HepG2 (cell line): ENCODE results near the gene BLOC1S1. TPM values are rescaled to one million over a fixed set of nuclear protein-coding genes. Genes with fewer than 3 reads are reported as not detected.

ENCODE experiments used
- GABPA ChIP-seq, 2 experiments: IDR thresholded peaks; 2 replicates each; pipeline ENCODE4 v1.6.1; 2011 to 2016; ENCODE audit warnings: low read depth in 2 of 2, low read length in 1 of 2, missing biosample characterization in 1 of 2, missing genetic modification characterization in 1 of 2
- GABPB1 ChIP-seq: IDR thresholded peaks from 2 replicates; pipeline ENCODE4 v1.6.1; 2016; ENCODE audit warnings: mild to moderate bottlenecking, missing genetic modification reagents, moderate library complexity, missing compliant biosample characterization
- JDP2 ChIP-seq: sonication (generic); formaldehyde crosslinking; IDR thresholded peaks from 2 replicates; pipeline ENCODE4 v1.8.1; 2022; ENCODE audit warnings: missing genetic modification reagents, borderline replicate concordance
- PITX1 ChIP-seq: sonication (generic); formaldehyde crosslinking; IDR thresholded peaks from 2 replicates; pipeline ENCODE4 v1.5.1; 2020; ENCODE audit warnings: mild to moderate bottlenecking, missing genetic modification reagents
- PTBP1 ChIP-seq: fragments of 200-400 bp; formaldehyde crosslinking; IDR thresholded peaks from 2 replicates; pipeline ENCODE4 v1.6.1; 2018; ENCODE audit warnings: low read length, low read depth; ENCODE audit not compliant: poor library complexity, severe bottlenecking
- RBAK ChIP-seq: sonication (generic); formaldehyde crosslinking; IDR thresholded peaks from 2 replicates; pipeline ENCODE4 v1.5.1; 2020; ENCODE audit warnings: mild to moderate bottlenecking, missing genetic modification reagents
- SAFB2 ChIP-seq: sonication (generic); formaldehyde crosslinking; IDR thresholded peaks from 2 replicates; pipeline ENCODE4 v1.5.1; 2020; ENCODE audit warnings: missing genetic modification reagents, low read depth, mild to moderate bottlenecking, borderline replicate concordance
- polyA plus RNA-seq, 8 experiments: library from polyadenylated mRNA; depleted of rRNA in 3 of 8; stranded (reverse) in 7 of 8; unstranded in 1 of 8; fragments of >200 nt; fragmentation: Illumina TruSeq in 4 of 8; extraction: Trizol in 4 of 8; gene quantifications; 2 replicates each; pipeline versions ENCODE4 v1.2.1 to v1.2.3, GENCODE V29; 2011 to 2016; ENCODE audit warnings: low read depth in 4 of 8, missing spikeins in 1 of 8, mixed read lengths in 1 of 8; ENCODE audit not compliant: insufficient read depth in 1 of 8
- total RNA-seq, 5 experiments: library from RNA; depleted of rRNA; stranded (reverse); fragments of >200 nt; fragmentation: Illumina TruSeq; extraction: Trizol; gene quantifications; 2 replicates each; pipeline ENCODE4 v1.2.3, GENCODE V29; 2016; ENCODE audit warnings: low read depth in 1 of 5
- TF ChIP-seq, protein P1 (sequence below): sonication (generic); formaldehyde crosslinking; IDR thresholded peaks from 2 replicates; pipeline ENCODE4 v1.5.0; 2020; ENCODE audit warnings: mild to moderate bottlenecking, missing genetic modification reagents, borderline replicate concordance
- TF ChIP-seq, protein P2 (sequence below): sonication (generic); formaldehyde crosslinking; IDR thresholded peaks from 2 replicates; pipeline ENCODE4 v1.8.0; 2022; ENCODE audit warnings: missing genetic modification reagents, low read depth, mild to moderate bottlenecking, borderline replicate concordance
- TF ChIP-seq, protein P3 (sequence below): sonication (generic); formaldehyde crosslinking; IDR thresholded peaks from 2 replicates; pipeline ENCODE4 v1.4.0; 2020; ENCODE audit warnings: missing genetic modification reagents, borderline replicate concordance
- TF ChIP-seq, protein P4 (sequence below): fragments of 450-650 bp; IDR thresholded peaks from 2 replicates; pipeline ENCODE4 v1.6.1; 2017
- TF ChIP-seq, protein P5 (sequence below): sonication (generic); formaldehyde crosslinking; IDR thresholded peaks from 2 replicates; pipeline ENCODE4 v1.5.0; 2020; ENCODE audit warnings: missing genetic modification reagents

BLOC1S1 gene
- total and polyA plus RNA-seq, 2 of the 13 experiments (the other 11 are each of a cell fraction or from before 2014, with no cell fraction given) = 55.1 to 95.3 TPM

DNA sequence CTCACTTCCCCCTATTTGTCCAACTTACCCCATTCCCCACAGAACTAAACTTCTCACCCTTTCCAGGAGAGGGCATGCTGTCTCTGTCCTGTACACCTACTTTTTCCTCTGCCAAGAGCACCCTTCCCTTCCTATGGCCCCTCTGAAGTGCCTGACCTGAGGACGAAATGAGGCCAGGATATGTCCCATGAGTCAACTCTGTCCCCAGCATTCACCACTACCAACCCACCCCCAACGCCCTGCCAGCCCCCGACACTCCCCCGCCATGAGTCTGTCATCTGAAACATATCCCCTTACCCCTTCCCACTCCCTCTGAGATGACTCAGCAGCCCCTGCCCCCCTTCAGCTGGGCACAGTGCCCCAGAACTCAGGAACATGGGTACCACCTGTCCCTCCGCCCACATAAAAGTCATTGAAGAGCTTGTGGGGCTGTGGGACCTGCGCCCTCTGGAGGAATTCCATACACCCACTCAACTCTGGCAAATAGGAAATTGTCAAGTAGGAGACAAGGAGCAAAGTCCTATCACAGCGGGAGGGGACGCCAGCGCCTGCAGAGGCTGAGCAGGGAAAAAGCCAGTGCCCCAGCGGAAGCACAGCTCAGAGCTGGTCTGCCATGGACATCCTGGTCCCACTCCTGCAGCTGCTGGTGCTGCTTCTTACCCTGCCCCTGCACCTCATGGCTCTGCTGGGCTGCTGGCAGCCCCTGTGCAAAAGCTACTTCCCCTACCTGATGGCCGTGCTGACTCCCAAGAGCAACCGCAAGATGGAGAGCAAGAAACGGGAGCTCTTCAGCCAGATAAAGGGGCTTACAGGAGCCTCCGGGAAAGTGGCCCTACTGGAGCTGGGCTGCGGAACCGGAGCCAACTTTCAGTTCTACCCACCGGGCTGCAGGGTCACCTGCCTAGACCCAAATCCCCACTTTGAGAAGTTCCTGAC, 34.4 kb upstream of the BLOC1S1 start (continued):
- TF ChIP-seq, protein P1, sequence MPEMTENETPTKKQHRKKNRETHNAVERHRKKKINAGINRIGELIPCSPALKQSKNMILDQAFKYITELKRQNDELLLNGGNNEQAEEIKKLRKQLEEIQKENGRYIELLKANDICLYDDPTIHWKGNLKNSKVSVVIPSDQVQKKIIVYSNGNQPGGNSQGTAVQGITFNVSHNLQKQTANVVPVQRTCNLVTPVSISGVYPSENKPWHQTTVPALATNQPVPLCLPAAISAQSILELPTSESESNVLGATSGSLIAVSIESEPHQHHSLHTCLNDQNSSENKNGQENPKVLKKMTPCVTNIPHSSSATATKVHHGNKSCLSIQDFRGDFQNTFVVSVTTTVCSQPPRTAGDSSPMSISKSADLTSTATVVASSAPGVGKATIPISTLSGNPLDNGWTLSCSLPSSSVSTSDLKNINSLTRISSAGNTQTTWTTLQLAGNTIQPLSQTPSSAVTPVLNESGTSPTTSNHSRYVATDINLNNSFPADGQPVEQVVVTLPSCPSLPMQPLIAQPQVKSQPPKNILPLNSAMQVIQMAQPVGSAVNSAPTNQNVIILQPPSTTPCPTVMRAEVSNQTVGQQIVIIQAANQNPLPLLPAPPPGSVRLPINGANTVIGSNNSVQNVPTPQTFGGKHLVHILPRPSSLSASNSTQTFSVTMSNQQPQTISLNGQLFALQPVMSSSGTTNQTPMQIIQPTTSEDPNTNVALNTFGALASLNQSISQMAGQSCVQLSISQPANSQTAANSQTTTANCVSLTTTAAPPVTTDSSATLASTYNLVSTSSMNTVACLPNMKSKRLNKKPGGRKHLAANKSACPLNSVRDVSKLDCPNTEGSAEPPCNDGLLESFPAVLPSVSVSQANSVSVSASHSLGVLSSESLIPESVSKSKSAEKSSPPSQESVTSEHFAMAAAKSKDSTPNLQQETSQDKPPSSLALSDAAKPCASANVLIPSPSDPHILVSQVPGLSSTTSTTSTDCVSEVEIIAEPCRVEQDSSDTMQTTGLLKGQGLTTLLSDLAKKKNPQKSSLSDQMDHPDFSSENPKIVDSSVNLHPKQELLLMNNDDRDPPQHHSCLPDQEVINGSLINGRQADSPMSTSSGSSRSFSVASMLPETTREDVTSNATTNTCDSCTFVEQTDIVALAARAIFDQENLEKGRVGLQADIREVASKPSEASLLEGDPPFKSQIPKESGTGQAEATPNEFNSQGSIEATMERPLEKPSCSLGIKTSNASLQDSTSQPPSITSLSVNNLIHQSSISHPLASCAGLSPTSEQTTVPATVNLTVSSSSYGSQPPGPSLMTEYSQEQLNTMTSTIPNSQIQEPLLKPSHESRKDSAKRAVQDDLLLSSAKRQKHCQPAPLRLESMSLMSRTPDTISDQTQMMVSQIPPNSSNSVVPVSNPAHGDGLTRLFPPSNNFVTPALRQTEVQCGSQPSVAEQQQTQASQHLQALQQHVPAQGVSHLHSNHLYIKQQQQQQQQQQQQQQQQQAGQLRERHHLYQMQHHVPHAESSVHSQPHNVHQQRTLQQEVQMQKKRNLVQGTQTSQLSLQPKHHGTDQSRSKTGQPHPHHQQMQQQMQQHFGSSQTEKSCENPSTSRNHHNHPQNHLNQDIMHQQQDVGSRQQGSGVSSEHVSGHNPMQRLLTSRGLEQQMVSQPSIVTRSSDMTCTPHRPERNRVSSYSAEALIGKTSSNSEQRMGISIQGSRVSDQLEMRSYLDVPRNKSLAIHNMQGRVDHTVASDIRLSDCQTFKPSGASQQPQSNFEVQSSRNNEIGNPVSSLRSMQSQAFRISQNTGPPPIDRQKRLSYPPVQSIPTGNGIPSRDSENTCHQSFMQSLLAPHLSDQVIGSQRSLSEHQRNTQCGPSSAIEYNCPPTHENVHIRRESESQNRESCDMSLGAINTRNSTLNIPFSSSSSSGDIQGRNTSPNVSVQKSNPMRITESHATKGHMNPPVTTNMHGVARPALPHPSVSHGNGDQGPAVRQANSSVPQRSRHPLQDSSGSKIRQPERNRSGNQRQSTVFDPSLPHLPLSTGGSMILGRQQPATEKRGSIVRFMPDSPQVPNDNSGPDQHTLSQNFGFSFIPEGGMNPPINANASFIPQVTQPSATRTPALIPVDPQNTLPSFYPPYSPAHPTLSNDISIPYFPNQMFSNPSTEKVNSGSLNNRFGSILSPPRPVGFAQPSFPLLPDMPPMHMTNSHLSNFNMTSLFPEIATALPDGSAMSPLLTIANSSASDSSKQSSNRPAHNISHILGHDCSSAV = no peak
- TF ChIP-seq SAFB2 (CRISPR knock-in tag) (peak; percentile 91; the same call in 1 of the 2 replicates), RBAK (no peak), PTBP1 (no peak), GABPA (IDR thresholded peaks at IDR 0.05; ENCODE audit: low read depth, low read length) (no peak), GABPA (CRISPR knock-in tag; IDR thresholded peaks at IDR 0.05; ENCODE audit: low read depth) (peak; percentile 39; the same call in 1 of the 2 replicates), GABPB1 (CRISPR knock-in tag) (peak; percentile 72), JDP2 (CRISPR knock-in tag) (no peak), PITX1 (CRISPR knock-in tag) (peak; percentile 56)
- TF ChIP-seq, protein P2, sequence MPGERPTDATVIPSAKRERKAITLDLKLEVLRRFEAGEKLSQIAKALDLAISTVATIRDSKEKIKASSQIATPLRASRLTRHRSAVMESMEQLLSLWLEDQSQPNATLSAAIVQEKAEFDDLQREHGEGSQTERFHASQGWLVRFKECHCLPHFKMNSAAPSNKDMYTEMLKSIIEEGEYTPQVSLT (CRISPR knock-in tag) = no peak
- TF ChIP-seq, protein P3, sequence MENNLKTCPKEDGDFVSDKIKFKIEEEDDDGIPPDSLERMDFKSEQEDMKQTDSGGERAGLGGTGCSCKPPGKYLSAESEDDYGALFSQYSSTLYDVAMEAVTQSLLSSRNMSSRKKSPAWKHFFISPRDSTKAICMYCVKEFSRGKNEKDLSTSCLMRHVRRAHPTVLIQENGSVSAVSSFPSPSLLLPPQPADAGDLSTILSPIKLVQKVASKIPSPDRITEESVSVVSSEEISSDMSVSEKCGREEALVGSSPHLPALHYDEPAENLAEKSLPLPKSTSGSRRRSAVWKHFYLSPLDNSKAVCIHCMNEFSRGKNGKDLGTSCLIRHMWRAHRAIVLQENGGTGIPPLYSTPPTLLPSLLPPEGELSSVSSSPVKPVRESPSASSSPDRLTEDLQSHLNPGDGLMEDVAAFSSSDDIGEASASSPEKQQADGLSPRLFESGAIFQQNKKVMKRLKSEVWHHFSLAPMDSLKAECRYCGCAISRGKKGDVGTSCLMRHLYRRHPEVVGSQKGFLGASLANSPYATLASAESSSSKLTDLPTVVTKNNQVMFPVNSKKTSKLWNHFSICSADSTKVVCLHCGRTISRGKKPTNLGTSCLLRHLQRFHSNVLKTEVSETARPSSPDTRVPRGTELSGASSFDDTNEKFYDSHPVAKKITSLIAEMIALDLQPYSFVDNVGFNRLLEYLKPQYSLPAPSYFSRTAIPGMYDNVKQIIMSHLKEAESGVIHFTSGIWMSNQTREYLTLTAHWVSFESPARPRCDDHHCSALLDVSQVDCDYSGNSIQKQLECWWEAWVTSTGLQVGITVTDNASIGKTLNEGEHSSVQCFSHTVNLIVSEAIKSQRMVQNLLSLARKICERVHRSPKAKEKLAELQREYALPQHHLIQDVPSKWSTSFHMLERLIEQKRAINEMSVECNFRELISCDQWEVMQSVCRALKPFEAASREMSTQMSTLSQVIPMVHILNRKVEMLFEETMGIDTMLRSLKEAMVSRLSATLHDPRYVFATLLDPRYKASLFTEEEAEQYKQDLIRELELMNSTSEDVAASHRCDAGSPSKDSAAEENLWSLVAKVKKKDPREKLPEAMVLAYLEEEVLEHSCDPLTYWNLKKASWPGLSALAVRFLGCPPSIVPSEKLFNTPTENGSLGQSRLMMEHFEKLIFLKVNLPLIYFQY (CRISPR knock-in tag) = no peak; the same call in 1 of the 2 replicates
- TF ChIP-seq, protein P4, sequence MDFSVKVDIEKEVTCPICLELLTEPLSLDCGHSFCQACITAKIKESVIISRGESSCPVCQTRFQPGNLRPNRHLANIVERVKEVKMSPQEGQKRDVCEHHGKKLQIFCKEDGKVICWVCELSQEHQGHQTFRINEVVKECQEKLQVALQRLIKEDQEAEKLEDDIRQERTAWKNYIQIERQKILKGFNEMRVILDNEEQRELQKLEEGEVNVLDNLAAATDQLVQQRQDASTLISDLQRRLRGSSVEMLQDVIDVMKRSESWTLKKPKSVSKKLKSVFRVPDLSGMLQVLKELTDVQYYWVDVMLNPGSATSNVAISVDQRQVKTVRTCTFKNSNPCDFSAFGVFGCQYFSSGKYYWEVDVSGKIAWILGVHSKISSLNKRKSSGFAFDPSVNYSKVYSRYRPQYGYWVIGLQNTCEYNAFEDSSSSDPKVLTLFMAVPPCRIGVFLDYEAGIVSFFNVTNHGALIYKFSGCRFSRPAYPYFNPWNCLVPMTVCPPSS = no peak
- TF ChIP-seq, protein P5, sequence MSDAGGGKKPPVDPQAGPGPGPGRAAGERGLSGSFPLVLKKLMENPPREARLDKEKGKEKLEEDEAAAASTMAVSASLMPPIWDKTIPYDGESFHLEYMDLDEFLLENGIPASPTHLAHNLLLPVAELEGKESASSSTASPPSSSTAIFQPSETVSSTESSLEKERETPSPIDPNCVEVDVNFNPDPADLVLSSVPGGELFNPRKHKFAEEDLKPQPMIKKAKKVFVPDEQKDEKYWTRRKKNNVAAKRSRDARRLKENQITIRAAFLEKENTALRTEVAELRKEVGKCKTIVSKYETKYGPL (CRISPR knock-in tag) = no peak
